Natural killer cell treated with Interleukin-12 subunit alpha and Interleukin-12 subunit beta and Interleukin-15 and Interleukin-18, amount 100 ng/mL, for 72 hours (primary cell): ENCODE data around the gene DLGAP1. TPM values are rescaled to one million over a fixed set of nuclear protein-coding genes. Genes with fewer than 3 reads are reported as not detected.

Experiments
- ATAC-seq, 2 donors: fragments of 150-1000 bp; cut with Tn5 transposase in 1 of 2; sonication (Bioruptor Pico), chemical (Tn5 transposase) in 1 of 2; 2 replicates each; pipeline ENCODE4 v1.10.0; 2021
- DNase-seq: peaks from one replicate; pipeline ENCODE4 v3.0.0; 2022; ENCODE audit warnings: low spot score
- H3K27ac Mint-ChIP-seq, 2 donors: 1 replicate in 1 of 2; 2 replicates in 1 of 2; pipeline ENCODE4 v1.8.0; 2022; ENCODE audit warnings: mixed read lengths in 2 of 2, mild to moderate bottlenecking in 1 of 2, moderate library complexity in 1 of 2
- H3K27me3 Mint-ChIP-seq, 2 donors: 1 replicate in 1 of 2; 2 replicates in 1 of 2; pipeline ENCODE4 v1.8.0; 2022; ENCODE audit warnings: mixed read lengths in 2 of 2
- H3K36me3 Mint-ChIP-seq: one replicate; pipeline ENCODE4 v1.8.0; 2022; ENCODE audit warnings: mixed read lengths
- H3K4me1 Mint-ChIP-seq, 2 donors: 1 replicate in 1 of 2; 2 replicates in 1 of 2; pipeline ENCODE4 v1.8.0; 2022; ENCODE audit warnings: low read depth in 2 of 2, mixed read lengths in 2 of 2, mild to moderate bottlenecking in 1 of 2
- H3K4me3 Mint-ChIP-seq: one replicate; pipeline ENCODE4 v1.8.0; 2022; ENCODE audit warnings: mixed read lengths
- H3K9me3 Mint-ChIP-seq: 2 replicates; pipeline ENCODE4 v1.8.0; 2022; ENCODE audit warnings: mixed read lengths
- total RNA-seq, 2 donors: library from RNA; stranded (reverse); gene quantifications; one replicate each; pipeline ENCODE4 v1.2.3, GENCODE V29; 2022

DLGAP1 gene
- total RNA-seq, 2 donors from 2014 or later: not detected

- H3K9me3 Mint-ChIP-seq: no peaks in the 10 kb centered on the region
- no peaks in the 10 kb centered on the region for H3K27me3 Mint-ChIP-seq
- H3K27ac Mint-ChIP-seq: no peak overlapping the region
- DNase-seq (no peak), ATAC-seq (no peak)
- H3K4me1 Mint-ChIP-seq: no peaks in the 10 kb centered on the region
- no peak overlapping the region for H3K4me3 Mint-ChIP-seq
- H3K36me3 Mint-ChIP-seq: no peaks in the 10 kb centered on the region
Observed at GRCh38 chr18:3910512-3910911, 544.6 kb downstream of the DLGAP1 start.

DNA sequence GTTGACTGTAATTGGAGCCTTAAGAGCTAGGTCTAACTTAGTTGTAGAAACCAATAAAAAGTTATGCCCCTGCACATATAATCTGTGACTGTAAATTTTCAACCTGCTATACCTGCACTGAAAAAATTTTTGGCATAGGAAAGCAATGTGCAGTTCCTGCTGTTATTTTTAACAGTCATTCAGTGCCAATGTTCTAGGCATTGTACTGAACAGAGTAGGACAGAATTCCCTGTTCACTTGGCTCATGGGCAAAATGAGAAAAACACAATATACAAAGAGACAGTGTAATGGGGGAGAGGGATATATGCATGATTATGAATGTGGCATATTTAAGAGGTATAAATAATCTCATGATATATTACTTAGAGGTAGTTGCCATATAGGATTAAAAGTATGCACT, 547.2 kb downstream of the DLGAP1 start:
- H3K4me3 Mint-ChIP-seq: no peak overlapping the region
- no peak for ATAC-seq

GRCh38 chr18:3906116-3906750, 548.9 kb downstream of the DLGAP1 start:
- no peaks in the 10 kb centered on the region for H3K36me3 Mint-ChIP-seq
- H3K9me3 Mint-ChIP-seq: no peaks in the 10 kb centered on the region
- DNase-seq (no peak), ATAC-seq (no peak)
- no peak overlapping the region for H3K27ac Mint-ChIP-seq
- H3K4me3 Mint-ChIP-seq: no peak overlapping the region
- H3K27me3 Mint-ChIP-seq: peaks cover 3 to 16% of the 10 kb centered on the region in 2 donors
- no peaks in the 10 kb centered on the region for H3K4me1 Mint-ChIP-seq

More for the DNA sequence above, 547.2 kb downstream of the DLGAP1 start:
- Mint-ChIP-seq H3K27me3 (peaks cover 0 to 2% of the 10 kb centered on the region in 2 donors), H3K4me1 (no peaks in the 10 kb centered on the region), H3K27ac (no peak overlapping the region), H3K9me3 (no peaks in the 10 kb centered on the region), H3K36me3 (no peaks in the 10 kb centered on the region)
- no peak for DNase-seq

DNA sequence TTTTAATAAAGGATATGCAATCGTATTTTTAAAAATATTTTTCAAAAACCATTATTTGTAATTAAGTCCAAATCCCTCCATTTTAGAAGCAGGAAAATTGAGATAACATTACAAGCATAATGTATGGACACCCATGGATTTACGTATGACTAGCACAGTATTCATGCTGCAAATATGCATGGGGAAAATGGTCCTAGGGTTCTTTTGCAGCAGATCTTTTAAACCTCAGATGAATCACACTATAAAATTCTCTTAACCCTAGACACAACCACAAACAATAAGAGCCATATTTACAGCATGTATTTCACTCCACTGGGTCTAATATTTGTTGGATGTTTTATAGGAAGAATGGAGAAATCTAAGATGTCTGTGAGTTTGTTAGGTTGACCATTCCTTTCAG, 551.8 kb downstream of the DLGAP1 start:
- H3K4me3 Mint-ChIP-seq: no peak overlapping the region
- no peak for ATAC-seq
- no peaks in the 10 kb centered on the region for H3K4me1 Mint-ChIP-seq
- H3K9me3 Mint-ChIP-seq: no peaks in the 10 kb centered on the region
- DNase-seq: no peak
- H3K27ac Mint-ChIP-seq: no peak overlapping the region
- no peaks in the 10 kb centered on the region for H3K36me3 Mint-ChIP-seq
- peaks cover 6 to 21% of the 10 kb centered on the region in 2 donors for H3K27me3 Mint-ChIP-seq

GRCh38 chr18:3902676-3903075, 552.4 kb downstream of the DLGAP1 start:
- no peaks in the 10 kb centered on the region for H3K4me1 Mint-ChIP-seq
- peaks cover 6 to 21% of the 10 kb centered on the region in 2 donors for H3K27me3 Mint-ChIP-seq
- H3K4me3 Mint-ChIP-seq: no peak overlapping the region

DNA sequence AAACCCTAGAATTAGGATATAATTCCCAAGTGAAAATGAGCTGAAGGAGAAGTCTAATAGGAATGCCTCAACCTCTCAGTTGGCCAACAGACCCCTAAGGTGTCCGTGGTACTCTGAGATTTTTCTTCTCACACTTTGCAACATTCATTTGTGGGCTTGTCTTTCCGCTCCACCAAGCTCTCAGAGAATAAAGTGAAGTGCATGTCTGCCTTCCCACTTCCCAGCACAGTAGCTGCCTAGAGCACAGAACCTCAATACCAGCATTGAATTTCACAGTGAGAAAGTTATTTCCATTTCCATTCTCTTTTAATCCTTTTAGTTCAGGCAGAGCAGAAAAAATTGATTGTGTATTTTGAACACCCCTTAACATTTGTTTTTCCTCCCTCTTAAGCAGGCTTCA, 553.3 kb downstream of the DLGAP1 start:
- DNase-seq (no peak), ATAC-seq (no peak)
- no peaks in the 10 kb centered on the region for H3K36me3 Mint-ChIP-seq
- H3K27ac Mint-ChIP-seq: no peak overlapping the region
- no peaks in the 10 kb centered on the region for H3K9me3 Mint-ChIP-seq
- H3K4me3 Mint-ChIP-seq: no peak overlapping the region
- H3K4me1 Mint-ChIP-seq: no peaks in the 10 kb centered on the region
- H3K27me3 Mint-ChIP-seq: peaks cover 6 to 21% of the 10 kb centered on the region in 2 donors

More at GRCh38 chr18:3902676-3903075, 552.4 kb downstream of the DLGAP1 start:
- Mint-ChIP-seq H3K9me3 (no peaks in the 10 kb centered on the region), H3K27ac (no peak overlapping the region), H3K36me3 (no peaks in the 10 kb centered on the region)
- ATAC-seq (no peak), DNase-seq (no peak)

DNA sequence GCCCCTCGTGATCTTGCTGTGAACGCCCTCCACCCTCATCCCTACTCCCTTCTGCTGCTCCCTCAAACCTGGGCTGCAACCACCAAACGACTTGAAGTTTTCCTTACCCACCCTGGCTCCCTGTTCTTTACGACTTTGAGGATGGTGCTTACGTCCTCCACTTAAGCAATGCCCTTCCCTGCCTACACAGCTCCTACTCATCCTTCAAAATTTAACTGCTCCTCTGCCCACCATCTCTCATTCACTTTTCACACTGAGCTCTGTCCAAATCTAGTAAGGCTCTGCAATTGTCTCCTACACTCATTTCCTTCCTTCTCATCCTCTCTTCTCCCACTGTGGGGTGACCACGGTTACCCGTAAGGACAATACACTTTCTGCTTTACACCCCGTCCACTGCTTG, 554.1 kb downstream of the DLGAP1 start:
- H3K4me3 Mint-ChIP-seq: no peak overlapping the region
- peaks cover 6 to 21% of the 10 kb centered on the region in 2 donors for H3K27me3 Mint-ChIP-seq
- no peaks in the 10 kb centered on the region for H3K4me1 Mint-ChIP-seq
- H3K27ac Mint-ChIP-seq: no peak overlapping the region
- H3K36me3 Mint-ChIP-seq: no peaks in the 10 kb centered on the region
- DNase-seq (no peak), ATAC-seq (no peak)
- no peaks in the 10 kb centered on the region for H3K9me3 Mint-ChIP-seq

GRCh38 chr18:3900327-3900726, 554.8 kb downstream of the DLGAP1 start:
- no peaks in the 10 kb centered on the region for H3K36me3 Mint-ChIP-seq
- no peak overlapping the region for H3K4me3 Mint-ChIP-seq
- H3K27me3 Mint-ChIP-seq: peaks cover 6 to 21% of the 10 kb centered on the region in 2 donors
- ATAC-seq: no peak
- H3K27ac Mint-ChIP-seq: no peak overlapping the region
- H3K9me3 Mint-ChIP-seq: no peaks in the 10 kb centered on the region
- DNase-seq: no peak
- no peaks in the 10 kb centered on the region for H3K4me1 Mint-ChIP-seq

DNA sequence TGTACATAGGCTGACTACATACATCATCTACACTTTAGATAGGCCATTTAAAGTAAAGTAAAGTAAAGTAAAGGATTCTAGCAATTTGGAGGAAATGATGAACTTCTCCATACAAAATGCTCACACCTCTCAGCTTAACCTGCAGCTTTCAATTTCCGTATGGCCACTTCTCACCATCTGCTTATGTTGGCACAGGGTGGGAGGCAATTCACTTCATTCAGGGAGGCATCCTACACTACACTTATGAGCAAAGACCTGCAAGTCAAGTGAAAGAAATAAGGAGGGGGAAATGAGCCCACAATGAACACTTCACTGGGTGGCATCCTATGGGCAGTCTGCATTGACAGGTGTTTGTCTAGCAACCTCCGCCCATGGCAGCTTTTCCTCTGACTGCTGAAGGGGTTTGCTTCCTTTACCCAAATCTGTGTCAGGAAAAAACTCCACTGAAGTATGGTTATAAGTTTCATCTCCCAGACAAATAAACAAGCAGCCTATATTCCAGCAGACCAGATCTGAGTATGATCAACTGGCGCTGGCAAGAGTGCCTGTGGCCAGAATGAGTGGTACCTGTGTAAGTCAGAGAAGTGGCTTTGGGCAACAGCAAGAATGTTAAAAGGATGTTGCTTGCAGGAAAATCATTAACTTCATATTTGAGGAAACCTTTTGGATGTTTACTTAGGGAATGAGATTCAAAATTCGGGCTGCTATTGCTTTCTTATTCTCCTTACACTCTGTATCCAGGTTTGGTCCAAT, 556.1 kb downstream of the DLGAP1 start:
- H3K9me3 Mint-ChIP-seq: no peaks in the 10 kb centered on the region
- DNase-seq (no peak), ATAC-seq (no peak)
- peaks cover 6 to 21% of the 10 kb centered on the region in 2 donors for H3K27me3 Mint-ChIP-seq
- no peaks in the 10 kb centered on the region for H3K4me1 Mint-ChIP-seq
- no peak overlapping the region for H3K4me3 Mint-ChIP-seq
- no peaks in the 10 kb centered on the region for H3K36me3 Mint-ChIP-seq
- H3K27ac Mint-ChIP-seq: no peak overlapping the region

DNA sequence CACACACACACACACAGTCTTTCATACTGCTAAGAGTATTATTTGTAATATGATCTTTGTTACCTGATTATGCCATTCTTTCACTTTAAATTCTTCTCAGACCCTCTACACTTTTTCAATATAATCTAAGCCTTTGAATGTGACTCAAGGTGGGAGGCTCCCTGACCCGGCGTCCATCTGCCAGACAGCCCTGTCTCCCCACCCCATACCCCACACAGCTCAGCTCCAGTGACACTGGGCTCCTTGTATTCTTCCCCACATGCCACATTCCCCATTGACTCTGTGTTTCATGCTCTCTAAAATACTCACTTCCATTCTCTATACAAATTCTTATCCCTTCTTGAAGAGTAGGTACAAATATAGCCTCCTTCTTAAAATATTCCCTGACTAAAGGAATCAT, 563.0 kb downstream of the DLGAP1 start:
- ATAC-seq (no peak), DNase-seq (no peak)
- Mint-ChIP-seq H3K9me3 (no peaks in the 10 kb centered on the region), H3K36me3 (no peaks in the 10 kb centered on the region), H3K27ac (no peak overlapping the region), H3K4me1 (no peaks in the 10 kb centered on the region), H3K4me3 (no peak overlapping the region), H3K27me3 (peaks cover 2 to 6% of the 10 kb centered on the region in 2 donors)

GRCh38 chr18:3891245-3891644, 563.9 kb downstream of the DLGAP1 start:
- H3K27me3 Mint-ChIP-seq: peaks cover 6 to 14% of the 10 kb centered on the region in 2 donors
- H3K4me3 Mint-ChIP-seq: no peak overlapping the region
- no peak overlapping the region for H3K27ac Mint-ChIP-seq
- no peaks in the 10 kb centered on the region for H3K9me3 Mint-ChIP-seq
- no peaks in the 10 kb centered on the region for H3K36me3 Mint-ChIP-seq
- H3K4me1 Mint-ChIP-seq: no peaks in the 10 kb centered on the region
- ATAC-seq (no peak), DNase-seq (no peak)

DNA sequence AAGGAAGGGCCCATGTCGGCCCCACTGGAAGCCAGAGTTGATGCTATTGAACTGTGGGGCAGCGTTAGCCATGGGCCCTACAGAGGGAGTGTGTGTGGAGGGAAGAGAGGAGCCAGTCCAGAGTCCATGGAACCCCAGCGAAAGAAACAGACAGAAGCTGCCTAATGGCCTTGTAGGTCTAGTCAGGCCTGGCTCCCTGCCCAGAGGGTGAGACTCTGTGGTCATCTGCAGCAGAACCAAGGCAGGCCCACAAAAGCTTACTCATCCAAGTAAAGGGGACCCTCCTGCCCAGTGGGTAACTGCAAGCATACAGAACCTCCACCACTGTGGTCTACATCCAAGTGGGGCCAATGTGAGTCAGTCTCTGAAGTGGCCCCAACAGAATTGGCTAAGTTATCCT, 565.3 kb downstream of the DLGAP1 start:
- ATAC-seq: peak; percentile 24 to 64
- Mint-ChIP-seq H3K27ac (no peak overlapping the region), H3K27me3 (peaks cover 6 to 14% of the 10 kb centered on the region in 2 donors), H3K4me1 (no peaks in the 10 kb centered on the region), H3K4me3 (no peak overlapping the region), H3K36me3 (no peaks in the 10 kb centered on the region), H3K9me3 (no peaks in the 10 kb centered on the region)
- DNase-seq: no peak

DNA sequence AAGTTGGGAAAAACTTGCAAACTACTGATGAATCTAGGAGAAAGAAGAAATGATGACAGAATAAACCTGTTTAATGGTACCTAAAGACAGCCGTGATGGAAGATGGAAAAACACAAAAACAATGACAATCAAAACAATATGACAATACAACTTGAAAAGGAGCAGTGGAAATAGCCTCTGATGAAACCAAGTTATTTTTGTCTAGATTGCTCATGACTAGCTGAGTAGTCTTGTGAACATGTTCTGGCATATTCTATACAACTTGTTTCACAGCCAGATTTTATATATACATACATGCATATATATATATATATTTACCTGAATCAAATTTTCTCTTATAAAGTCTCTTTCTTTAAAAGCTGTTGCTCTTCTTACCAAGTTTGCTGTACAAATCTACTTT, 566.0 kb downstream of the DLGAP1 start:
- no peak for DNase-seq
- Mint-ChIP-seq H3K27me3 (peaks cover 6 to 14% of the 10 kb centered on the region in 2 donors), H3K27ac (no peak overlapping the region), H3K9me3 (no peaks in the 10 kb centered on the region), H3K4me3 (no peak overlapping the region), H3K36me3 (no peaks in the 10 kb centered on the region), H3K4me1 (no peaks in the 10 kb centered on the region)
- no peak for ATAC-seq

GRCh38 chr18:3886575-3887322, 568.4 kb downstream of the DLGAP1 start:
- Mint-ChIP-seq H3K4me3 (no peak overlapping the region), H3K9me3 (no peaks in the 10 kb centered on the region), H3K36me3 (no peaks in the 10 kb centered on the region), H3K27ac (no peak overlapping the region), H3K27me3 (peaks cover 6 to 14% of the 10 kb centered on the region in 2 donors), H3K4me1 (no peaks in the 10 kb centered on the region)
- ATAC-seq: no peak
- no peak for DNase-seq
